HG03442 (cell line): ENCODE results near the gene SUGCT.
A peak's percentile ranks its signal among the peaks of the same experiment; 100 is the strongest.
"Not testable (repeated sequence)": the region's sequence is repeated elsewhere in the genome, so short reads cannot be mapped to it uniquely, and the experiment has no call there.

Experiments
- ATAC-seq: cut with Tn5 transposase; IDR thresholded peaks from one replicate; pipeline ENCODE4 v1.9.1; 2021; ENCODE audit warnings: mild to moderate bottlenecking, moderate library complexity; ENCODE audit not compliant: unreplicated experiment

Gene SUGCT

GRCh38 chr7:40244226-40244625, 109.4 kb downstream of the SUGCT start:
- no peak for ATAC-seq

- ATAC-seq, result no peak
Observed at GRCh38 chr7:40248681-40249080, 113.9 kb downstream of the SUGCT start.

- not testable (repeated sequence) for ATAC-seq
Observed at GRCh38 chr7:40253444-40253843, 118.6 kb downstream of the SUGCT start.

GRCh38 chr7:40263752-40264390, 129.1 kb downstream of the SUGCT start:
- ATAC-seq, result no peak

- no peak for ATAC-seq
Observed at GRCh38 chr7:40267583-40267982, 132.8 kb downstream of the SUGCT start.

GRCh38 chr7:40268810-40269209, 134.0 kb downstream of the SUGCT start:
- not testable (repeated sequence) for ATAC-seq

GRCh38 chr7:40276061-40276460, 141.3 kb downstream of the SUGCT start:
- no peak for ATAC-seq

GRCh38 chr7:40279991-40280390, 145.2 kb downstream of the SUGCT start:
- ATAC-seq, result no peak

- no peak for ATAC-seq
Observed at GRCh38 chr7:40282858-40283257, 148.1 kb downstream of the SUGCT start.

- ATAC-seq, result no peak
Observed at GRCh38 chr7:40283391-40283790, 148.6 kb downstream of the SUGCT start.

GRCh38 chr7:40288827-40289226, 154.0 kb downstream of the SUGCT start:
- ATAC-seq, result peak; percentile 57

GRCh38 chr7:40297741-40298311, 163.0 kb downstream of the SUGCT start:
- no peak for ATAC-seq

- no peak for ATAC-seq
Observed at GRCh38 chr7:40298421-40298820, 163.6 kb downstream of the SUGCT start.

- ATAC-seq, result no peak
Observed at GRCh38 chr7:40299097-40299496, 164.3 kb downstream of the SUGCT start.

GRCh38 chr7:40300146-40300670, 165.4 kb downstream of the SUGCT start:
- no peak for ATAC-seq

- no peak for ATAC-seq
Observed at GRCh38 chr7:40301486-40302068, 166.8 kb downstream of the SUGCT start.

GRCh38 chr7:40303996-40304395, 169.2 kb downstream of the SUGCT start:
- no peak for ATAC-seq

GRCh38 chr7:40305229-40305628, 170.4 kb downstream of the SUGCT start:
- no peak for ATAC-seq

GRCh38 chr7:40306025-40306424, 171.2 kb downstream of the SUGCT start:
- ATAC-seq, result no peak

GRCh38 chr7:40306596-40306995, 171.8 kb downstream of the SUGCT start:
- no peak for ATAC-seq

- no peak for ATAC-seq
Observed at GRCh38 chr7:40310258-40310657, 175.5 kb downstream of the SUGCT start.

GRCh38 chr7:40311307-40311706, 176.5 kb downstream of the SUGCT start:
- ATAC-seq, result peak; percentile 100
